ENCODE data around the gene TGM5. TPM values are rescaled to one million over a fixed set of nuclear protein-coding genes. Genes with fewer than 3 reads are reported as not detected.

The TGM5 gene
- total RNA-seq, 6 experiments from 2014 or later, result not detected

- Mint-ChIP-seq H3K9me3 (peaks cover 6% of the 10 kb centered on the region; the same call in 1 of the 2 replicates), H3K4me1 (ENCODE audit: low read depth) (no peaks in the 10 kb centered on the region), H3K4me3 (no peak overlapping the region), H3K27me3 (ENCODE audit: insufficient read depth) (peaks cover 21% of the 10 kb centered on the region), H3K27ac (no peak overlapping the region), H3K36me3 (ENCODE audit: low read depth) (no peaks in the 10 kb centered on the region)
- TF ChIP-seq CTCF (IDR thresholded peaks at IDR 0.05), result no peak
- no peak for DNase-seq
Measured at GRCh38 chr15:43286074-43286473, 19.3 kb upstream of the TGM5 start.

- H3K27me3 Mint-ChIP-seq (ENCODE audit: insufficient read depth), result peaks cover 18% of the 10 kb centered on the region
- peak overlapping the region; percentile 32; the same call in 1 of the 2 replicates for H3K4me3 Mint-ChIP-seq
Measured at GRCh38 chr15:43285609-43286037, 18.9 kb upstream of the TGM5 start.

GRCh38 chr15:43283526-43283925 lies 16.8 kb upstream of the TGM5 start:
- no peaks in the 10 kb centered on the region for H3K4me1 Mint-ChIP-seq (ENCODE audit: low read depth)
- no peaks in the 10 kb centered on the region for H3K36me3 Mint-ChIP-seq (ENCODE audit: low read depth)
- H3K9me3 Mint-ChIP-seq, result no peaks in the 10 kb centered on the region
- no peak for TF ChIP-seq CTCF (IDR thresholded peaks at IDR 0.05)
- peaks cover 30% of the 10 kb centered on the region for H3K27me3 Mint-ChIP-seq (ENCODE audit: insufficient read depth)
- H3K27ac Mint-ChIP-seq, result no peak overlapping the region
- no peak overlapping the region for H3K4me3 Mint-ChIP-seq
- DNase-seq, result no peak

More at GRCh38 chr15:43285609-43286037, 18.9 kb upstream of the TGM5 start:
- TF ChIP-seq CTCF (IDR thresholded peaks at IDR 0.05), result peak; percentile 89
- no peak overlapping the region for H3K27ac Mint-ChIP-seq
- peak; percentile 57 for DNase-seq
- no peaks in the 10 kb centered on the region for H3K36me3 Mint-ChIP-seq (ENCODE audit: low read depth)
- H3K9me3 Mint-ChIP-seq, result 0 out of 2 replicates have a peak, but pooled peaks cover 1% of the 10 kb centered on the region
- H3K4me1 Mint-ChIP-seq (ENCODE audit: low read depth), result no peaks in the 10 kb centered on the region

GRCh38 chr15:43281926-43282602 lies 15.3 kb upstream of the TGM5 start:
- no peak overlapping the region for H3K4me3 Mint-ChIP-seq
- H3K9me3 Mint-ChIP-seq, result no peaks in the 10 kb centered on the region
- DNase-seq, result no peak
- no peak overlapping the region for H3K27ac Mint-ChIP-seq
- H3K36me3 Mint-ChIP-seq (ENCODE audit: low read depth), result no peaks in the 10 kb centered on the region
- no peak for TF ChIP-seq CTCF (IDR thresholded peaks at IDR 0.05)
- H3K27me3 Mint-ChIP-seq (ENCODE audit: insufficient read depth), result peaks cover 34% of the 10 kb centered on the region
- H3K4me1 Mint-ChIP-seq (ENCODE audit: low read depth), result no peaks in the 10 kb centered on the region

GRCh38 chr15:43280996-43281395 lies 14.3 kb upstream of the TGM5 start:
- Mint-ChIP-seq H3K4me1 (ENCODE audit: low read depth) (no peaks in the 10 kb centered on the region), H3K27me3 (ENCODE audit: insufficient read depth) (peaks cover 43% of the 10 kb centered on the region), H3K9me3 (no peaks in the 10 kb centered on the region), H3K27ac (no peak overlapping the region), H3K4me3 (no peak overlapping the region), H3K36me3 (ENCODE audit: low read depth) (no peaks in the 10 kb centered on the region)
- DNase-seq, result no peak
- TF ChIP-seq CTCF (IDR thresholded peaks at IDR 0.05), result no peak
